Epithelial cell of esophagus (primary cell): ENCODE measurements around the gene PICALM.

Experiments used
- DNase-seq: peaks from one replicate; pipeline ENCODE4 v3.0.0; 2010; ENCODE audit warnings: low read depth
- H3K4me3 ChIP-seq: 2 replicates; pipeline ENCODE4 v1.5.1; 2011; ENCODE audit warnings: mild to moderate bottlenecking, low read length, control low read depth
- CTCF ChIP-seq: IDR thresholded peaks from 2 replicates; pipeline ENCODE4 v1.5.1; 2011; ENCODE audit warnings: low read depth, mild to moderate bottlenecking, low read length, control low read depth, inconsistent platforms; ENCODE audit not compliant: insufficient read depth; ENCODE audit errors: missing control alignments

Gene PICALM

GRCh38 chr11:86068951-86069407, at the start of gene PICALM:
Gene PICALM (minus strand): TSS chr11:86069084. CDS start chr11:86068780, 304 bp downstream.
- H3K4me3 ChIP-seq = peak within 1 kb of the TSS; percentile 85
- DNase-seq = peak; percentile 99
- TF ChIP-seq CTCF = no peak

DNA sequence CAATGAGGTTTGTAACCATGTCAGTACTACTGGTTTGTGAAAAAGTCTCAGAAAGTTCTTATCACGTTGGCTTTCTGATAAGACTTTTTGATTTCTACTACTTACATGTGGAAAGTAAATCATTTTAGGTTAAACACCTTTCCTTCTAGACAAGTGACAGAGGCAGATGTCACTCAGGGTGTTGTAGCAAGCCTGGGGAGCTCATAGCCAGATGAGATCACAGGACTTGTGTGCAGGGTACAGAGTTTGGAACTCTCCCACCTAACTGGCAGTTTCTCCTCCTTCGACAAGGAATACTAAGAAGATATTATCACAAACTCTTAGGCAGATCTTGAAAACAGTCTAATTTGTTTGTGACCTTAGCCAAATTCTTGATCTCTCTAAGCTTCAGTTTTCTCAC, 49.4 kb upstream of the PICALM start:
- TF ChIP-seq CTCF = no peak
- DNase-seq = no peak
- no peak overlapping the region for H3K4me3 ChIP-seq

DNA sequence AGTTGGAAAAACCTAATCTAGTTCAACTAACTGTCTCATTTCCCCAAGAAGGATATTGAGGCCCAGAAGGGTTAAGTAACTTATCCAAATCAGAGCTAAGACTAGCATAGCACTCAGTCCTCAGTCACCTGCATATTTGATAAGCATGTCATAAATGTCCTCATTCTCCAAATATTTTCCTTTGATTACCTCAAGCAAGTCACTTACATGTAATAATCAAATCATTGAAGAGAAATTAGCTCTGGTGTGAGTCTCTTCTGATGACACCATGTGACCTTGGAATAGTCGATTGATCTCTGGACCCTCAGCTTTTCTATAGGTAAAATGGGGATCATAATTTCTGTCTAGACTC, 48.8 kb upstream of the PICALM start:
- peak; percentile 15 for DNase-seq
- no peak for TF ChIP-seq CTCF
- H3K4me3 ChIP-seq = no peak overlapping the region

GRCh38 chr11:86117001-86117711, 48.3 kb upstream of the PICALM start:
- no peak overlapping the region for H3K4me3 ChIP-seq
- DNase-seq = peak; percentile 81

DNA sequence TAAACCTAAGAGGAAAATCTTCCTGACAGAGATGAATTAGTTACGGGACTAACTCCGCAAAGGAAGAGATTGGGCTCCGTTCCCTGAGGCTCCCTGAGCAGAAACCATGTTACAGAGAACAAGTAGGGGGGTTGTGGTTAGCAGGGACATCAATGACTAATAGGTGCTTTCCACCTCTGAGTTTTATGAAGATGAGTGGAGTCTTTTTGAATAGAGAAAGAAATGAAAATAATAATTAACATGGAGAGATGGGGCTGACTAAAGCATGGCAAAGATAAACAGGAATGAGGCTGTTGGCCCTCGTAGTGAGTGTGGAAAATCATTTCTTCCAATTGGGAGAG, 47.5 kb upstream of the PICALM start:
- TF ChIP-seq CTCF = no peak
- DNase-seq = peak; percentile 90
- no peak overlapping the region for H3K4me3 ChIP-seq

More at GRCh38 chr11:86117001-86117711, 48.3 kb upstream of the PICALM start:
- TF ChIP-seq CTCF = no peak

DNA sequence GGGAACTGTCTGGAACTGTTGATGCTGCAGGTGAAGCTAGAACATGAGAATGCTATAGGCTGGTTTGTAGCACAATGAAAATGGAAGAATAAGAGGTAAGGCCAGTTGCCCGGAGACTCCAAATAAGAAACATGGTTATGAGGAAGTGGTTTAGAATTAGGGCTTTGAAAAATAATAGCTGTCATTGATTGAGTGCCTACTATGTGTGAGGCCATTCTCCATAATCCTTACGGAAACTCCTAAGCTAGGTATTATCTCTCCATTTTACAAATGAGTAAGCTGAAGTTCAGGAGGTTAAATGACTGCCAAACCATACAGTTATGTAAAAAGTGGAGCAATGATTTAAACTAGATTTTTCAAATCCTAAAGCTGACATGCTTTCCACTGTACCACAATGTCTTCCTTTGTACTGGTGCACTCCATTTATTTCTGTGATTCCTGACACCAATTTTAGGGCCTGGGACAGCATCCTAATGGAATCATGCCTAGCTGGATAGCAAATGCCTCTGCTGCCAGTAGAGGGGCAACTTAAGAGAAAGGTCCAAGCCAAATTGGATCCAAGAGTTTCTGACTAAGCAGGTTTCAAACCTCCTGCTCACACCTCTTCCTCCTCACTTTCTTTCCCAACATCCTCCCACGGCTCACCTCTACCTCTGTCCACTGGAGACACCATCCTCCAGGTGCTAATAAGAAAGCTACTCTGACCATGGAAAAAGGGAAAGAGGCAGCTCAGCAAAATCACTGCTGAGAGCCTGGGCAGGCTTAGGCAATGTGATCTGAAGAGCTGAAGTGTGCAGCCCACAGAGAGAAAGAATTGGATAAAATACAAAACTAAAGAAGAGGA, 46.9 kb upstream of the PICALM start:
- H3K4me3 ChIP-seq = no peak overlapping the region
- peak; percentile 59 for DNase-seq
- peak; percentile 12 for TF ChIP-seq CTCF
